Central memory CD4-positive, alpha-beta T cell (primary cell): ENCODE results near the gene ABCA6.
"Not testable (repeated sequence)": the region's sequence is repeated elsewhere in the genome, so short reads cannot be mapped to it uniquely, and the experiment has no call there.

Source experiments
- DNase-seq: peaks from one replicate; pipeline ENCODE4 v3.0.0; 2022

ABCA6 gene

GRCh38 chr17:69130627-69131296 lies 10.9 kb downstream of the ABCA6 start:
- DNase-seq = no peak

GRCh38 chr17:69123626-69124025 lies 18.1 kb downstream of the ABCA6 start:
- no peak for DNase-seq

- no peak for DNase-seq
Observed at GRCh38 chr17:69122065-69122464, 19.6 kb downstream of the ABCA6 start.

GRCh38 chr17:69117855-69118784 lies 23.6 kb downstream of the ABCA6 start:
- no peak for DNase-seq

GRCh38 chr17:69111794-69112193 lies 29.9 kb downstream of the ABCA6 start:
- no peak for DNase-seq

GRCh38 chr17:69105907-69106730 lies 35.6 kb downstream of the ABCA6 start:
- DNase-seq = no peak

- DNase-seq = no peak
Observed at GRCh38 chr17:69103557-69104233, 38.0 kb downstream of the ABCA6 start.

- DNase-seq = no peak
Observed at GRCh38 chr17:69098625-69099024, 43.1 kb downstream of the ABCA6 start.

- DNase-seq = no peak
Observed at GRCh38 chr17:69096541-69096940, 45.2 kb downstream of the ABCA6 start.

GRCh38 chr17:69093995-69094394 lies 47.7 kb downstream of the ABCA6 start:
- no peak for DNase-seq

- no peak for DNase-seq
Observed at GRCh38 chr17:69093279-69093789, 48.4 kb downstream of the ABCA6 start.

GRCh38 chr17:69090365-69090764 lies 51.3 kb downstream of the ABCA6 start:
- DNase-seq = no peak

GRCh38 chr17:69088643-69089200 lies 53.0 kb downstream of the ABCA6 start:
- no peak for DNase-seq

GRCh38 chr17:69086641-69087040 lies 55.1 kb downstream of the ABCA6 start:
- DNase-seq = no peak

GRCh38 chr17:69084911-69085310 lies 56.8 kb downstream of the ABCA6 start:
- DNase-seq = no peak

GRCh38 chr17:69082696-69083095 lies 59.0 kb downstream of the ABCA6 start:
- no peak for DNase-seq

- DNase-seq = no peak
Observed at GRCh38 chr17:69078864-69079263, 62.8 kb downstream of the ABCA6 start.

- DNase-seq = no peak
Observed at GRCh38 chr17:69075823-69076222, 65.9 kb downstream of the ABCA6 start.

- DNase-seq = not testable (repeated sequence)
Observed at GRCh38 chr17:69073392-69073791, 68.3 kb downstream of the ABCA6 start.

- DNase-seq = not testable (repeated sequence)
Observed at GRCh38 chr17:69072803-69073256, 68.9 kb downstream of the ABCA6 start.

GRCh38 chr17:69071233-69071586 lies 70.5 kb downstream of the ABCA6 start:
- not testable (repeated sequence) for DNase-seq
